ENCODE results near the gene PVRIG.
"Not testable (repeated sequence)": the region's sequence is repeated elsewhere in the genome, so short reads cannot be mapped to it uniquely, and the experiment has no call there.

The PVRIG gene

DNA sequence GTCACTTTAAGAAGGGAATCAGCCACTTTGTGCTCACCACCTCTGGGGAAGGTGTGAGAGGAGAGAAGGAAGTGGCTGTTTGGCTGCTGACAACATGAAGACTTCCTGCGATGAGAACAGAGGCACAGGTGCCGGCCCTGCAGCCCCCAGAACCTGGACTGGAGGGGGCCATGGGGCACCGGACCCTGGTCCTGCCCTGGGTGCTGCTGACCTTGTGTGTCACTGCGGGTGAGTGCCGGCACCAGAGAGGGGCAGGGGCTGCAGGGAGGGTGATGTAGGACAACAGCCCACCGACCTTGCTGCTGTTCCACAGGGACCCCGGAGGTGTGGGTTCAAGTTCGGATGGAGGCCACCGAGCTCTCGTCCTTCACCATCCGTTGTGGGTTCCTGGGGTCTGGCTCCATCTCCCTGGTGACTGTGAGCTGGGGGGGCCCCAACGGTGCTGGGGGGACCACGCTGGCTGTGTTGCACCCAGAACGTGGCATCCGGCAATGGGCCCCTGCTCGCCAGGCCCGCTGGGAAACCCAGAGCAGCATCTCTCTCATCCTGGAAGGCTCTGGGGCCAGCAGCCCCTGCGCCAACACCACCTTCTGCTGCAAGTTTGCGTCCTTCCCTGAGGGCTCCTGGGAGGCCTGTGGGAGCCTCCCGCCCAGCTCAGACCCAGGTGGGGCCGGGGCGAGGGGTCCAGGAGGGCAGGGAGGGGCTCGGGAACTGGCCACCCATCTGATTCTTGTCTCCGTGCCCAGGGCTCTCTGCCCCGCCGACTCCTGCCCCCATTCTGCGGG lies at the start of gene PVRIG:
Gene PVRIG, plus strand, starts transcription at position 149 of the 785 bp plus-strand sequence. Its CDS starts 22 bp downstream, at position 171.
- DNase-seq (ENCODE audit: low read depth in 2 of 3, low spot score in 1 of 3), result peak in 1 of 3 donors; percentile 34

DNA sequence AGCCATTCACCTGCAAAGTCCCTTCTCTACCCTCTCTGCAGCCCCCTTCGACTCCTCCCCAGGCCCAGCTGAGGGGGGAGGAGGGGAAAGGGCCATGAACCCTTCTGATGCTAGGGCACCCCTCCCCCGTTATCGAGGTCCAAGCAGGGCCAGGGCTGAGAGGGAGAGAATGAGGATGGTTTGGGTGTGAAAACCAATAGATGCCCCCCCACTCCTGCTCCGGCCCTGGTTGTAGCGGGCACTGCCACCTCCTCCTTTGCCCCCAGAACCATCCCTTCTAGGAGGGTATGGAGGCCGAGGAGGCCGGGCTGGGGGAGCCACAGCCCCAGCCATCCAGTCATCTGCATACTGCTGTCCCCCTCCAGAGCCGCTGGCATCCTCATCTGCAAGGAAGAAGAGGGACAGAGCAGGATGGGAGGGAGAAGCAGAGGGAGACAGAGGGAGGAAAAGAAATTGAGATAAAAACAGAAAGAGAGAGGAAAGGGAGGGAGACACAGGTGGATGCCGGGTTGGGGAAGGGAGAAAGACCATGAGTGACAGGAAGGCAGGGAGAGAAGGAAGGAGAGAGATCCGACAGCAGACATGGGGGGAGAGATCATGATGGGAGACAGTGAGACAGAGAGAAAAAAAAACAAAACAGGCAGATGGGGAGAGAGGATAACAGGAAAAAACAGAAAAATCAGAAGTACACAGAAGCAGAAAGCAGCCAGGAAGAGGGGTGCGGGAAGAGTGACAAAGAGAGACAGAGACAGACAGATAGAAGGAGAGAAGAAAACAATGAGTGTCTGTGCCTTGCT lies 49.5 kb upstream of the PVRIG start:
- DNase-seq (ENCODE audit: low read depth in 2 of 3, low spot score in 1 of 3), result no peak

DNA sequence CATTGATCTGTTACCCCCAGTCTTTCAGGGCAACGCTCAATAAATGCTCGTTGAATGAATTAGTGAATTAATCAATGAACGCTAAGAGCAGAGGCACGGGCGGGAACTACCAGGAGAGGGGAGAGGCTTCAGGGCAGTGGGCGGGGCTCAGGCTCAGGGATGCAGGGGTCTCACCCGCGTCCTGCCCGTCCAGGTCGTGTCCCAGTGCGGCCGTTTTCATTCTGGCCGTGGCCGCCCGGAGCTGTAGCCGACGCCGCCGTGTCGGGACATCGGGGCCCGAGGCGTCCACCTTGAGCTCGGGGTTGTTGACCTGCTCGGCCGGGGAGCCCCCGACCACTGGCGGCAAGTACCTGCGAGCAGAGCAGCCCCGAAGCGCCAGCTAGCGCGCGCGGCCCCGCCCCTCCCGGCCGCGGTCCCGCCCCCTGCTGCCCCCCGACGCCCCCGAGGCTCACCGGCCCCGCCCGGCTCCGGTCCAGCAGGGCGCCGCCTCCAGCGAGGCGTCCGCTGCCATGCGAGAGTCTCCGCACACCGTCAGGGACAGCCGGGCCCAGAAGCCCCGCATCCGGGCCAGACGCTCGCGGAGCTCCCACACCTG lies 48.6 kb upstream of the PVRIG start:
- no peak for DNase-seq (ENCODE audit: low read depth in 2 of 3, low spot score in 1 of 3)

DNA sequence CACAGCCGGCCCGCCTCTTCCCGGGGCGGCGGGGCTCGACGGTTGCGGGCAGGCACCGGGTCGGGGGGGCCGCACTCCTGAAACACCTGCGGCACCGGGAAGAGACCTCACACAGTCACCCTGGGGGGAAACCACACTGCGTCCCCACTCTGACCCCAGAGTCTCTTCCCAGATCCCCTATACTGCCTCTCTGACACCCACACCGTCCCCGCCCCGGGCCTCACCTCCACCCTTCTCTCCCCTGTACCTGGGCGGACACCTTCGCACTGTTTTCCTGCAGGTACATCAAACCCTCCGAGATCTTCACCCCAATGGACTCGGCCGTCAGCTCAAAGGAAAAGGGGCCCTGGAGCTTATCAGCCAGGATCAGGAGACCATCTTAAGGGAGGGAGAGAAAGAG lies 47.9 kb upstream of the PVRIG start:
- DNase-seq (ENCODE audit: low read depth in 2 of 3, low spot score in 1 of 3), result no peak

- DNase-seq (ENCODE audit: low read depth in 2 of 3, low spot score in 1 of 3), result no peak
Observed at GRCh38 chr7:100173806-100174495, 45.8 kb upstream of the PVRIG start.

DNA sequence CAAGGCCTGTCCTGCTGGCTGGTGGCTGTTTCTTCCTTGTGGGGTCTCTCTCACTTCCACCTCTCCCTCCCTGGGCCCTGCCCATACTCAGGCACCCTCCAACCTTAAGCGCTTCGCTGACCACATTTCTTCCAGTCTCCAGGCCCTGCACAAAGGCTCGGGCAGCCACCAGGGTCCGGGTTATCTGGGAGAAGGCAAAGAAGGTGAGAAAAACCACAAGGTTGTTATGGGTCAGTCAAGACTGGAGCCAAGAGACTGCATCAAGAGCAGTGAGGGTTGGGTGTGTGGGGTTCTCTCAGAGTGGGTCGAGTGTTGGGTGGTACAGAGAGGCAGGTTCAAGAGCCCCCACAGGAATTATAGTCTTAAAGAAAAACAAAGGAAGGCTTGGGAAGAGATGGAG lies 45.2 kb upstream of the PVRIG start:
- DNase-seq (ENCODE audit: low read depth in 2 of 3, low spot score in 1 of 3), result no peak

GRCh38 chr7:100175296-100175935 lies 44.3 kb upstream of the PVRIG start:
- no peak for DNase-seq (ENCODE audit: low read depth in 2 of 3, low spot score in 1 of 3)

GRCh38 chr7:100176096-100177044 lies 43.4 kb upstream of the PVRIG start:
- no peak for DNase-seq (ENCODE audit: low read depth in 2 of 3, low spot score in 1 of 3)

- peak; percentile 96 to 100 (median 99) for DNase-seq (ENCODE audit: low read depth in 2 of 3, low spot score in 1 of 3)
Observed at GRCh38 chr7:100177045-100178001, 42.4 kb upstream of the PVRIG start, which contains the start of the genes GPC2 and STAG3. TSS of gene GPC2 (minus strand) at chr7:100177381. CDS start at chr7:100177199, 182 bp downstream. TSS of gene STAG3 (plus strand) at chr7:100177918. CDS start at chr7:100180557, 2,639 bp downstream.

DNA sequence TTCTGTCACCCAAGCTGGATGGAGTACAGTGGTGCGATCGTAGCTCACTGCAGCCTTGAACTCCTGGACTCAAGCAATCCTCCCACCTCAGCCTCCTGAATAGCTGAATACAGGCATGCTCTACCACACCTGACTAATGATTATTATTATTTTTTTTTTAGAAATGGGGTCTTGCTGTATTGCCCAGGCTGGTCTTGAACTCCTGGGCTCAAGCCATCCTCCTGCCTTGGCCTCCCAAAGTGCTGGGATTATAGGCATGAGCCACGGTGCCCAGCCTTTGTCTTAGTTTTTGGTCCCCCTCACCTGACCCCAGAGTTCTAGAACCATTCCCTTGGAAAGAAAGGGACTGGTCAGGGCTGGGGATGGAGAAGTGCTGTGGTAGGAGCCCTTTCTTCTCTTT lies 39.7 kb upstream of the PVRIG start:
- not testable (repeated sequence) for DNase-seq (ENCODE audit: low read depth in 2 of 3, low spot score in 1 of 3)

- DNase-seq (ENCODE audit: low read depth in 2 of 3, low spot score in 1 of 3), result not testable (repeated sequence)
Observed at GRCh38 chr7:100182616-100183015, 37.1 kb upstream of the PVRIG start.

- DNase-seq (ENCODE audit: low read depth in 2 of 3, low spot score in 1 of 3), result not testable (repeated sequence)
Observed at GRCh38 chr7:100183090-100183489, 36.7 kb upstream of the PVRIG start.

DNA sequence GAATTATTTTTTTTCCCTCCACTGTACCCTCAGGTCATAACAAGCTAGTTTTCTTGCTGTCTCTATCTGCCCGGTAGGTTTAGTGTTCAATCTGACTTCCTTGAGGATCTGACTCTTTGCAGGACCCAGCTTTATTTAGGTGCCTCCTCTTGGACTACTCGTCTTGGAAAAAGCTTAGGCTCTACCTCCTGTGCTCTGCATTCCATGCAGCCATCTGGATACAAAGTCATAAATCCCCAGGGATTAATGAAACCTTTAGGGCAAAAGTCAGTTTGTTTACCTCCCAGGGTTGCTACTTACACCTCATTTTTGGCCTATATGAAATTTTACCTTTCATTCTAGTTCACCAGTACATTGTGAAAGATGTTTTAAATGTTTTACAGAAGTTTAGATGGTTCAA lies 34.0 kb upstream of the PVRIG start:
- no peak for DNase-seq (ENCODE audit: low read depth in 2 of 3, low spot score in 1 of 3)

DNA sequence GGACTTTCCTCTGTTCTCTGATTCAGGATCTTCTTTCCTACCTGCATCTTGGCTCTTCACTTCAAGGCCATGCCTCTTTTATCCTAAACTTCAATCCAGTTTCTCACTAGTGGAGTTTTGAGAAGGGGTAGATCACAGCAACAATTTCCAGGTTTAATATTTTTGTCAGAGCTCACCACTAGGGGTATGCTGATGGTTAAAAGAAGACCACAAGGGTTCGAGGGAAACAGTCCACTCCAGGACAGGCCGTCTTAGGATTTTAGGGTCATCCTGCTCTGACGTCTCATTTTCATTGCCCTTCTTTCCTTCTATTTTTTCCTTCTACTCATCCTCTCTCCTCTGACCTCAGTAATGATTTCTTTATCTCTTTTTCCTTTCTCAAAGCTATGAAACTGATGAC lies 30.7 kb upstream of the PVRIG start:
- no peak for DNase-seq (ENCODE audit: low read depth in 2 of 3, low spot score in 1 of 3)

GRCh38 chr7:100190048-100190711 lies 29.6 kb upstream of the PVRIG start:
- DNase-seq (ENCODE audit: low read depth in 2 of 3, low spot score in 1 of 3), result no peak

GRCh38 chr7:100191775-100192174 lies 28.0 kb upstream of the PVRIG start:
- no peak for DNase-seq (ENCODE audit: low read depth in 2 of 3, low spot score in 1 of 3)

DNA sequence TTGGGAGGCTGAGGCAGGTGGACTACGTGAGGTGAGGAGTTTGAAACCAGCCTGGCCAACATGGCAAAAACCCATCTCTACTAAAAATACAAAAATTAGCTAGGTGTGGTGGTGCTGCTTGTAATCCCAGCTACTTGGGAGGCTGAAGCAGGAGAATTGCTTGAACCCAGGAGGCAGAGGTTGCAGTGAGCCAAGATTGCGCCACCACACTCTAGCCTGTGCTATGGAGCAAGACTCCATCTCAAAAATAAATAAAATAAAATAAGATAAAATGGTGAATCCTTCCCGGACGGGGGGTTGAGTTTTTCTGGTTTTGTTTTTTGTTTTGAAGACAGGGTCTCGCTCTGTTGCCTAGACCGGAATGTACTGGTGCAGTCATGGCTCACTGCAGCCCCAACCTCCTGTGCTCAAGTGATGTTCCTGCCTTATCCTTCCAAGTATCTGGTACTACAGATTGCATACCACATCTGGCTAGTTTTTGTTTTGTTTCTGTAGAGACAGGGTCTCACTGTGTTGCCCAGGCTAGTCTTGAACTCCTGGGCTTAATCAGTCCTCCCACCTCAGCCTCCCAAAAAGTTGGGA lies 27.4 kb upstream of the PVRIG start:
- DNase-seq (ENCODE audit: low read depth in 2 of 3, low spot score in 1 of 3), result not testable (repeated sequence)
